OCI-LY7 (cell line): ENCODE measurements around the gene CHCHD1.

Experiments used
- CTCF ChIP-seq: fragments of 200-600 bp; sonication (generic); conservative IDR thresholded peaks from 2 replicates; pipeline ENCODE4 v1.5.1; 2014; ENCODE audit warnings: mild to moderate bottlenecking, antibody characterized with exemption, low read length, moderate library complexity, mixed read lengths
- EZH2phosphoT487 ChIP-seq: fragments of 200-600 bp; sonication (generic); IDR thresholded peaks from 2 replicates; pipeline ENCODE4 v1.6.1; 2018; ENCODE audit warnings: low read depth, borderline replicate concordance, mild to moderate bottlenecking, mixed run types, antibody characterized with exemption, low read length, moderate library complexity, mixed read lengths

GRCh38 chr10:73734796-73735305, 47.0 kb upstream of the CHCHD1 start:
- TF ChIP-seq CTCF, result no peak
- no peak for TF ChIP-seq EZH2phosphoT487
